Omental fat pad (tissue), 4 donors: ENCODE data around the gene RAC2. TPM values are rescaled to one million over a fixed set of nuclear protein-coding genes. Genes with fewer than 3 reads are reported as not detected.

ENCODE experiments used
- ATAC-seq: fragments of 150-250 bp; one replicate; pipeline ENCODE4 v1.9.1; 2016; ENCODE audit warnings: mild to moderate bottlenecking, moderate library complexity; ENCODE audit not compliant: low FRiP score
- DNase-seq: peaks from one replicate; pipeline ENCODE4 v3.0.0-alpha.2; 2019; ENCODE audit warnings: low spot score
- total RNA-seq, 4 donors: library from RNA; depleted of rRNA; stranded (reverse); fragments of >200 nt; gene quantifications; one replicate each; pipeline ENCODE4 v1.1.0, GENCODE V29; 2016
- TF ChIP-seq, protein P1 (sequence below), 3 donors: fragments of 450-650 bp; IDR thresholded peaks; one replicate each; pipeline ENCODE4 v1.5.1; 2016 to 2017; ENCODE audit warnings: antibody characterized with exemption in 3 of 3, mild to moderate bottlenecking in 3 of 3, moderate library complexity in 2 of 3

RAC2 gene
- total RNA-seq, 4 donors from 2014 or later = 11.0 to 51.6 (median 20.0) TPM

DNA sequence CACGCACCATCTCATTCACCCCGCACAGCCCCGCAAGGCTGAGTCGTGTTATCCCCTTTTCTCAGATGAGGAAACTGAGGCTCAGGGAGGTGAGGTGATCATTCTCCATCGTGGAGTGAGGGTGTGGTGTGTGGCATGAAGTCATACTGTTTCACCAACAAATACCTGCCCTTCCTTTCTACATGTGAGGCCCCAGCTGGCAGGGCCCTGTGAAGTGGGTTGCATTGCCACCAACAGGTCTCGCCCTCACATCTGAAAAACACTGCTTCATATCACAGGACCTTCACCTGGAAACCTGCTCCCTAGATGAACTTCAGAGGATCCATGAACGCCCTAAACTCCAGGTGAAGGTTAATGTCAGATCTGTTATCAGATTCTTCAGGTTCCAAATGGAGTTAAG lies 36.1 kb downstream of the RAC2 start:
- TF ChIP-seq, protein P1, sequence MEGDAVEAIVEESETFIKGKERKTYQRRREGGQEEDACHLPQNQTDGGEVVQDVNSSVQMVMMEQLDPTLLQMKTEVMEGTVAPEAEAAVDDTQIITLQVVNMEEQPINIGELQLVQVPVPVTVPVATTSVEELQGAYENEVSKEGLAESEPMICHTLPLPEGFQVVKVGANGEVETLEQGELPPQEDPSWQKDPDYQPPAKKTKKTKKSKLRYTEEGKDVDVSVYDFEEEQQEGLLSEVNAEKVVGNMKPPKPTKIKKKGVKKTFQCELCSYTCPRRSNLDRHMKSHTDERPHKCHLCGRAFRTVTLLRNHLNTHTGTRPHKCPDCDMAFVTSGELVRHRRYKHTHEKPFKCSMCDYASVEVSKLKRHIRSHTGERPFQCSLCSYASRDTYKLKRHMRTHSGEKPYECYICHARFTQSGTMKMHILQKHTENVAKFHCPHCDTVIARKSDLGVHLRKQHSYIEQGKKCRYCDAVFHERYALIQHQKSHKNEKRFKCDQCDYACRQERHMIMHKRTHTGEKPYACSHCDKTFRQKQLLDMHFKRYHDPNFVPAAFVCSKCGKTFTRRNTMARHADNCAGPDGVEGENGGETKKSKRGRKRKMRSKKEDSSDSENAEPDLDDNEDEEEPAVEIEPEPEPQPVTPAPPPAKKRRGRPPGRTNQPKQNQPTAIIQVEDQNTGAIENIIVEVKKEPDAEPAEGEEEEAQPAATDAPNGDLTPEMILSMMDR (IDR thresholded peaks at IDR 0.05) = no peak
- ATAC-seq (no peak), DNase-seq (no peak)

DNA sequence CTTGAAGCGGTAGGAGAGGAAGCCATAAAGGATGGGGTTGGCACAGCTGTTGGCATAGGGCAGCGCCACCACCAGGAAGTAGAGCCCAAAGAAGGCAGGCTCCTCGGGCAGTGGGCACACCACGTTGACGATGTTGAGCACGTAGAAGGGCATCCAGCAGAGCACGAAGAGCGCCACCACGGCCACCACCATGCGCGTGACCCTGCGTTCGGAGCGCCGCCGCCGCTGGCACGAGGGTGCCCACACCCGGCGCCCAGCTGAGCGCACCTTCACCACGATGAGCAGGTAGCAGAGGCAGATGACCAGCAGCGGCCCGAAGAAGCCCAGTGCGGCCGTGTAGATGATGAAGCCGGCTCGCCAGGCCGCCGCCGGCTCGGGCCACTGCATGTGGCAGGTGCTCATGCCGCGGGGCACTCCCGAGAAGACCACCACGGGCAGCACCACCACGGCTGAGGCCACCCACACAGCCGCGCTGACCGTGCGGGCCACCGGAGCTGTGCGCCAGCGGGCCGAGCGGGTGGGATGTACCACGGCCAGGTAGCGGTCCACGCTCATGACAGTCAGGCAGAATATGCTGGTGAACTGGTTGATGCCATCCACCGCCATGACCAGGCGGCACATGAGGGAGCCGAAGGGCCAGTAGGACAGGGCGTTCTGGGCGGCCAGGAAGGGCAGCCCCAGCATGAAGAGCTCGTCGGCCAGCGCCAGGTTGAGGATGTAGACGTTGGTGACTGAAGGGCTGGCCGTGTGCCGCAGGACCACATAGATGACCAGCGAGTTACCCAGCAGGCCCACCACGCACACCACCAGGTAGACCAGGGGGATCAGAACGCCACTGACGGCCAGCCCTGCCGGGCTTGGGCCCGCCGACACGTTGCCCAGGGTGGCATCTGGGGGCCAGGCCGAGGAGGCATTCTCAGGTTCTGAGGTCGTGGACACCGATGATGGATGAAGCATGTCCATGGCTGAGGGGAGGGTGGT lies 36.9 kb downstream of the RAC2 start:
- DNase-seq (no peak), ATAC-seq (no peak)
- TF ChIP-seq, protein P1 (IDR thresholded peaks at IDR 0.05) = no peak

- ATAC-seq (no peak), DNase-seq (no peak)
- TF ChIP-seq, protein P1 (IDR thresholded peaks at IDR 0.05) = no peak
These were observed 37.8 kb downstream of the RAC2 start for GRCh38 chr22:37206118-37206840.

DNA sequence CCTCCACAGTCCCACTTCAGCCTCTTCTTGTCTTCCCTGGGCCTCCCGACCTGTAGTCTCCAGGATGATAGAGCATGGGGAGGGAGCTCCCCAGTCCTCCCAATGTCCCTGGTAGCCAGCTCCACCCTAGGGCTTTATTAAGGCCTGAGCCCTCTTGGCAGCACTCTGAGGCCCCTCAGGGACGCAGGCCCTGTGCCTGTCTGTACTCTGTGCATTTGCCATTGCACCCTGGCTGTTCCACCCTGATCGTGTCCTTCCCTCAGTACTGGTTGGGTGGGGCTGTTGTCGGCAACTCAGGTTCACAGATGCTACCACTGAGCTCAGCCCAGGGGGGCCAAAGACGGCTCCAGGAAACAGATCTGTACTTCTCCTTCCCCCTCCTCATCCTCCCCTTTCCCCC lies 39.0 kb downstream of the RAC2 start:
- DNase-seq = no peak
- TF ChIP-seq, protein P1 (IDR thresholded peaks at IDR 0.05) = no peak
- no peak for ATAC-seq

DNA sequence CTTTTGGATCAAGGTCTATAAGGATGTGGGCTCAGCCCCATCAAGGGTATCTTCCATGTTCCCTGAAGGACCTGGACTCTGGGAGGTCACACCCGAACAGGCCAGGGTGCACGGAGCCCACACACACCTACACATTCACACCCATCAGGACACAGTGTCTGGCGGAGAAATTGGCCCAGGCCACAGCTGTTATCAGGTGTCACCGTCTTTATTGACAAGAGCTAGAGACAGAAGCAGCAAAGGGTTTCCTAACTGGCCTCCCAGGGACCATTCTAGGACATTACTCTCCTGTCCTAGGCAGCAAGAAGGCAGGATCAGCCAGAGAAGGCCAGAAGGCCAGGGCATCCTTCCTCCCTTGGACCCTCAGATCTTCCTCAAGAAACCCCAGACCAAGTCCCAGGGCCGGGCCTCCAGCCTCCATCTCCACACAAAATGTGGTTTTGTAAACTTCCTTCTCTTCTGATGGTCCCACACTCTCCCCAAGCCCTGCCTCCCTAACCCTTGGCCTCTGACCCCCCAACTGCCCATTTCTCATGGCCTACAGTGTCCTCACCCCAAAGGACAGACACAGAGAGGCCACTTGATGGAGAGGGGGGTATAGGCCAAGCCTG lies 39.9 kb downstream of the RAC2 start:
- ATAC-seq = no peak
- DNase-seq = no peak
- TF ChIP-seq, protein P1 (IDR thresholded peaks at IDR 0.05) = no peak

DNA sequence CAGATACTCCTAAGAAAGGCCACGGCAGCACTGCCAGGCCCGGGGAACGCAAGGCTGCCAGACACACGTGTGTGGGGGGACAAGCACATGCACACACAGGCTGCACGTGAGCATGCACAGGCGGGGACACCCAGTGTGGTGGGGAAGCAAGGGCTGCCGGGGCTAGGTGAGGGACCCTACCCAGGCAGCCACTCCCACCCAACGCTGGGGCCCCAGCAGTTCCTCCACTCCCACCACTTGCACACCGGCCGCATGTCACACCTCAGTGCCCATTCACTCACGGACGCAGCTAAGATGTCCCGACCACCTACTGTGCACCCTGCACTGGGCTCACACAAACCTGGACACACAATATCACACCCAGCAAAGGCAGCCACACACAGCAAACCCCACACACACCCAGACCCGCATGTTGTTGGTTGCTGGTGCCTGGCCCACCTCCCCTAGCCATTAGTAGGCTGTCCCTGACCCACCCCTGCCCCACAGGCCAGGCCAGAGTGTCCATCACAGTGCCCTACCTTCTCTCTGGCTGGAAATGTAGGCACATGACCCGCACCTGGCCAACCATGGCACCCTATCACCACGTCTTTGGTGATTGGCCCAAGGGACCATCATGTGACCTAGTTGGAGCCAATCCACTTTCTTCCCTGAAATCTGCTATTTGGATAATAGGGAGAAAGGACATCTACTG lies 40.6 kb downstream of the RAC2 start:
- TF ChIP-seq, protein P1 (IDR thresholded peaks at IDR 0.05) = no peak
- DNase-seq (no peak), ATAC-seq (no peak)
